B cell (primary cell): Measurements from ENCODE around the gene WNT9B. TPM values are rescaled to one million over a fixed set of nuclear protein-coding genes. Genes with fewer than 3 reads are reported as not detected.

Experiments used
- ATAC-seq: fragments of 200-7000 bp; cut with Tn5 transposase; one replicate; pipeline ENCODE4 v1.10.0; 2021; ENCODE audit warnings: low read depth, mild to moderate bottlenecking, moderate number of reproducible peaks, moderate library complexity
- CTCF ChIA-PET: fragments of 350-600 bp; sonication (Branson Sonifier 250); formaldehyde crosslinking; loops from one replicate; lab custom pipeline; 2021; ENCODE audit warnings: antibody characterized with exemption, inconsistent platforms; lab: Charles Lee
- POLR2A ChIA-PET: fragments of 350-600 bp; sonication (Branson Sonifier 250); formaldehyde crosslinking; loops from one replicate; lab custom pipeline; 2021; ENCODE audit warnings: antibody characterized with exemption; lab: Charles Lee
- DNase-seq: peaks from one replicate; pipeline ENCODE4 v3.0.0; 2013
- H2AFZ ChIP-seq: 2 replicates; pipeline ENCODE4 v1.6.1; 2012; ENCODE audit warnings: mild to moderate bottlenecking, low read depth, low read length; ENCODE audit not compliant: insufficient read depth, poor library complexity, severe bottlenecking
- H3K27ac ChIP-seq, 2 donors: 1 replicate in 1 of 2; 2 replicates in 1 of 2; pipeline ENCODE4 v1.5.1; 2012 to 2013; ENCODE audit warnings: low read length in 2 of 2, mild to moderate bottlenecking in 2 of 2, moderate library complexity in 1 of 2
- H3K27me3 ChIP-seq, 4 experiments: fragments of 200-600 bp in 1 of 4; sonication (generic) in 1 of 4; replicated peaks in 1 of 4; 1 replicate in 2 of 4; 2 replicates in 2 of 4; pipeline versions ENCODE4 v1.6.1 to v1.7.0; 2013 to 2016; ENCODE audit warnings: low read length in 3 of 4, mild to moderate bottlenecking in 2 of 4, mixed read lengths in 1 of 4, moderate library complexity in 1 of 4; ENCODE audit not compliant: insufficient read depth in 4 of 4, control insufficient read depth in 3 of 4; ENCODE audit errors: control extremely low read depth in 1 of 4
- H3K36me3 ChIP-seq, 2 experiments: replicated peaks in 1 of 2; 1 replicate in 1 of 2; 2 replicates in 1 of 2; pipeline versions ENCODE4 v1.6.1 to v1.7.1; 2013; ENCODE audit warnings: low read length in 1 of 2; ENCODE audit not compliant: insufficient read depth in 2 of 2, control insufficient read depth in 1 of 2; ENCODE audit errors: control extremely low read depth in 1 of 2, extremely low read depth in 1 of 2
- H3K4me1 ChIP-seq, 2 donors: fragments of 200-600 bp in 1 of 2; sonication (generic) in 1 of 2; 1 replicate in 1 of 2; 2 replicates in 1 of 2; pipeline versions ENCODE4 v1.5.1 to v1.6.1; 2013 to 2017; ENCODE audit warnings: low read length in 2 of 2; ENCODE audit not compliant: control insufficient read depth in 2 of 2, insufficient read depth in 2 of 2
- H3K4me2 ChIP-seq: replicated peaks from 2 replicates; pipeline ENCODE3; 2012; ENCODE audit warnings: mild to moderate bottlenecking, low read depth, low read length; ENCODE audit not compliant: poor library complexity, severe bottlenecking
- H3K4me3 ChIP-seq, 5 experiments: fragments of 200-600 bp in 1 of 5; sonication (generic) in 1 of 5; 1 replicate in 3 of 5; 2 replicates in 2 of 5; pipeline versions ENCODE4 v1.5.1 to v1.7.0; 2011 to 2016; ENCODE audit warnings: low read length in 4 of 5, mild to moderate bottlenecking in 4 of 5, low read depth in 2 of 5, control low read depth in 1 of 5, moderate library complexity in 1 of 5; ENCODE audit not compliant: insufficient read depth in 1 of 5; ENCODE audit errors: control extremely low read depth in 1 of 5, extremely low read depth in 1 of 5
- H3K79me2 ChIP-seq: fragments of 200-600 bp; sonication (generic); one replicate; pipeline ENCODE4 v1.6.0; 2016; ENCODE audit warnings: low read length; ENCODE audit not compliant: control insufficient read depth, insufficient read depth
- H3K9ac ChIP-seq: fragments of 200-600 bp; sonication (generic); 2 replicates; pipeline ENCODE4 v1.6.1; 2017; ENCODE audit warnings: mild to moderate bottlenecking, low read length, moderate library complexity
- H3K9me3 ChIP-seq, 3 donors: one replicate each; pipeline versions ENCODE4 v1.6.1 to v1.7.1; 2013; ENCODE audit warnings: low read length in 2 of 3; ENCODE audit not compliant: control insufficient read depth in 2 of 3, insufficient read depth in 1 of 3; ENCODE audit errors: control extremely low read depth in 1 of 3
- H4K20me1 ChIP-seq: 2 replicates; pipeline ENCODE4 v1.6.0; 2012; ENCODE audit warnings: mild to moderate bottlenecking, low read length; ENCODE audit not compliant: insufficient read depth, control insufficient read depth, poor library complexity, severe bottlenecking
- H3K27ac Mint-ChIP-seq: one replicate; pipeline ENCODE4 v1.8.0; 2021; ENCODE audit warnings: mixed read lengths
- H3K27me3 Mint-ChIP-seq: one replicate; pipeline ENCODE4 v1.8.0; 2021; ENCODE audit warnings: mixed read lengths
- H3K4me1 Mint-ChIP-seq: one replicate; pipeline ENCODE4 v1.8.0; 2021; ENCODE audit warnings: mixed read lengths
- H3K4me3 Mint-ChIP-seq: one replicate; pipeline ENCODE4 v1.8.0; 2021; ENCODE audit warnings: mixed read lengths
- H3K9me3 Mint-ChIP-seq: one replicate; pipeline ENCODE4 v1.8.0; 2022; ENCODE audit warnings: mixed read lengths; ENCODE audit not compliant: insufficient read depth
- CTCF ChIP-seq: fragments of 200-600 bp; IDR thresholded peaks from one replicate; pipeline ENCODE4 v1.8.0; 2022; ENCODE audit warnings: antibody characterized with exemption, mild to moderate bottlenecking
- EZH2 ChIP-seq: IDR thresholded peaks from 2 replicates; pipeline ENCODE4 v1.6.1; 2012; ENCODE audit warnings: borderline replicate concordance, low read depth, mild to moderate bottlenecking, moderate library complexity, low read length; ENCODE audit not compliant: insufficient read depth, poor library complexity, severe bottlenecking
- WGBS: methylation state at CpG from one replicate; pipeline ENCODE4 v1.1.5; 2013; ENCODE audit warnings: missing lambda C conversion rate; ENCODE audit not compliant: insufficient coverage; 5-methylcytosine and 5-hydroxymethylcytosine counted together
- intact Hi-C: fragments of 100-400 bp; cut with micrococcal nuclease; formaldehyde crosslinking; loops from one replicate; pipeline ENCODE4 v1.10.0; 2022
- polyA plus RNA-seq: library from polyadenylated mRNA; depleted of rRNA; stranded (reverse); fragments of >200 nt; gene quantifications from 2 replicates; pipeline ENCODE4 v1.2.3, GENCODE V29; 2012
- total RNA-seq, 2 donors: library from RNA; stranded (reverse); fragments of 120-200 nt in 1 of 2; gene quantifications; 1 replicate in 1 of 2; 2 replicates in 1 of 2; pipeline versions ENCODE4 v1.2.3 to v1.2.4, GENCODE V29; 2013 to 2022

WNT9B gene
- total and polyA plus RNA-seq, 2 donors (not counting 1 experiment from before 2014, with no cell fraction given), result not detected

- ChIA-PET CTCF (no interaction called here), POLR2A (no interaction called here)
- H4K20me1 ChIP-seq, result no peaks in the 10 kb centered on the region
- no peak overlapping the region for H2AFZ ChIP-seq
- H3K36me3 ChIP-seq, result no peaks in the 10 kb centered on the region
- Mint-ChIP-seq H3K4me1 (no peaks in the 10 kb centered on the region), H3K4me3 (no peak overlapping the region), H3K9me3 (no peaks in the 10 kb centered on the region), H3K27me3 (peaks cover 36% of the 10 kb centered on the region), H3K27ac (no peak overlapping the region)
- DNase-seq (no peak), ATAC-seq (no peak)
- H3K4me3 ChIP-seq, result no peak overlapping the region
- no peak overlapping the region for H3K27ac ChIP-seq
- intact Hi-C loops, result no loop called here
- H3K4me2 ChIP-seq, result no peak overlapping the region
- H3K4me1 ChIP-seq, result peaks cover 0 to 4% of the 10 kb centered on the region in 2 donors
- H3K9me3 ChIP-seq, result peaks cover 0 to 6% (median 0%) of the 10 kb centered on the region in 3 donors
- no peak overlapping the region for H3K9ac ChIP-seq
- TF ChIP-seq CTCF, result no peak
- peaks cover 0 to 23% (median 4%) of the 10 kb centered on the region in 4 experiments for H3K27me3 ChIP-seq
- H3K79me2 ChIP-seq, result no peaks in the 10 kb centered on the region
Measured at GRCh38 chr17:46866747-46867146, 15.4 kb downstream of the WNT9B start.

GRCh38 chr17:46868689-46869187 lies 17.4 kb downstream of the WNT9B start:
- Mint-ChIP-seq H3K4me3 (no peak overlapping the region), H3K27me3 (peaks cover 31% of the 10 kb centered on the region), H3K4me1 (no peaks in the 10 kb centered on the region), H3K27ac (no peak overlapping the region), H3K9me3 (no peaks in the 10 kb centered on the region)
- intact Hi-C loops, result no loop called here
- TF ChIP-seq CTCF (no peak), EZH2 (no peak)
- Histone ChIP-seq H3K4me2 (no peak overlapping the region), H3K4me1 (peaks cover 0 to 4% of the 10 kb centered on the region in 2 donors), H3K27me3 (peaks cover 0 to 17% (median 4%) of the 10 kb centered on the region in 4 experiments), H3K9me3 (peaks cover 0 to 6% (median 0%) of the 10 kb centered on the region in 3 donors), H3K79me2 (no peaks in the 10 kb centered on the region), H3K9ac (no peak overlapping the region), H3K4me3 (no peak overlapping the region), H3K36me3 (no peaks in the 10 kb centered on the region), H3K27ac (no peak overlapping the region), H4K20me1 (no peaks in the 10 kb centered on the region), H2AFZ (no peak overlapping the region)
- ChIA-PET CTCF (no interaction called here), POLR2A (no interaction called here)
- DNase-seq (no peak), ATAC-seq (no peak)
- 96% methylated on average over 5 of the region's 6 CpGs for WGBS
